Effector CD8-positive, alpha-beta T cell (primary cell): ENCODE data around the gene PROCR.
"Not testable (repeated sequence)": the region's sequence is repeated elsewhere in the genome, so short reads cannot be mapped to it uniquely, and the experiment has no call there.

Source experiments
- DNase-seq: peaks from one replicate; lab custom pipeline; 2025; lab: John Stamatoyannopoulos, UW

PROCR gene

DNA sequence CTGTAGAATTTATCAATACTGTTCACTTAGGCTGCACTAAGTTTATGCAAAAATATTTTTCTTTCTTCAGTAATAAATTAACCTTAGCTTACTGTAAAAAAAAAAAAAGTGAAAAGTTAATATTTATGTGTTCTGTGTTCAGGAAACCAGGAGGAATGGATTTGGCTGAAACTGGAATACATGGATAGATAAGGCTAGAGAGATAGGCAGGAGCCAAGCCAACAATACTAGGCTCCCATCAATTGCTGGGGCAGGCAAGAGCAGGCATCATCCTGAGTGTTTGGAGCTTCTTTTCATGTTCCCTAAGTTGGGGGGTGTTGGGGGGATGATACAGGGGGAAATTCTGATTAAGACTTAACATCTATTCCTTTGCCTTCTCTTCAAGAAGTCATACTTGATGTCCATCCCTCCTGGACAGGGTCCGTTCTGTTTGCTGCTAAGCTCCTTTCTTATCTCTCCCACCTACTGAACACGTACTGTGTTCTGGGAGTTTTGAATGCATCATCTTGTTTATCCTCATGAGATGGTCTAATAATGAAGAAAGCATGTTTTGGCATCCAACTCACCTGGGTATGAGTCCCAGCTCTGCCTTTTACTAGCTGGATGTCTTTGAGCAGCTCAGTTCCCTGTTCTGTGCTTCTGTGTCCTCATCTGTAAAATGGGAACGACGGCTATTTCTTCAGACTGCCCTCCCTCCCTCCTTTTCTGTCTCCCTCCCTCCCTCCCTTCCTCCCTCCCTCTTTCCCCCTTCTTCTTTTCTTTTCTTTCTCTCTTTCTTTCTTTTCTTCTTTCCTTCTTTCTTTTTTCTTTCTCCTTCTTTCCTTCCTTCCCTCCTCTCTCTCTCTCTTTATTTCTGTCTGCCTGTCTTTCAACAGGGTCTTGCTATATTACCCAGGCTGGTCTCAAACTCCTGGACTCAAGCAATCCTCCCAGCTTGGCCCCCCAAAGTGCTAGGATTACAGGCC, 6.4 kb upstream of the PROCR start:
- DNase-seq = no peak

DNA sequence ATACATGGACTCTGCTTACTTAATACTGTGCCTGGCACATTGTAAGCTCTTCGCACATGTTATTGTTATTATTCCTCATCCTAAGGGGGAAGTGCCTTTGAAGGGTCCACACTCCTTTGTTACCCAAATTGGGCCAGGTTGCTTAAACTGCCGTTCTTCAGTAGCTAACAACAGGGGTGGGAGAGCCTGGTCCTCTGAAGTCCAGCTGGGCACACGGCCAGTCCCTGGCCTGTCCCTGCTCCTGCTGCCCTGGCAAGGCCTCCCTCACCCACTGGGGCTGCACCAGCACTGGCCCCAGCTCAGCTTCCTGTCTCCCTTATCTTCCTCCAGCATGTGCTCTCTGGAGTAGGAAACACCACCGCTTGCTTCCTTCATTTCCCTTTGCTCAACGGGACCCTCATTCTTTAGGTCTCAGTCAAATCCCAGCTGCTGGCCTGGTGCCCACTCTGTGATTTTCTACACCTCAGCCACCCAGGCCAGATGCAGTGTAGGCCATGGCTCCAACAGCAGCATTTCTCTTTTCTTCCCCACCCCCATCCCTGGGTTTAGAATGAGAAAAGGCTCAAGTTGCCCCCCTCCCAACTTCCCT, 5.5 kb upstream of the PROCR start:
- no peak for DNase-seq

DNA sequence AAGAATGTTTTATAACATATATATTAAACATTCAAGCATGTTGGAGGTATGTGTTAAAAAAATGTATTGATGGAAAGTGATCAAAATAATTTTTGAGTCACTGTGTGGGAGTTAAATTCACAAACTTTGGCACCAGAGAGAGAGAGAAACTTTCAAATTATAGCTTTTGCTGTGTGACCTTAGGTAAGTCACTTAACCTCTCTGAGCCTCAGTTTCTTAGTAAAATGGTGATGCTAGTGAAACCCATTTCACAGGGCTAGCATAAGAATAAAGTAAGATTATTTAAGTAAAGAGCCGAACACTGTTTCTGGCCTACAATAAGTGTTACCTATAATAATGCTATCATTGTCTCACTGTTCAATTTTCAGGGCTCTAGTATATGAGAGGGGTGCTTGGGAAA, 4.1 kb upstream of the PROCR start:
- DNase-seq = no peak

DNA sequence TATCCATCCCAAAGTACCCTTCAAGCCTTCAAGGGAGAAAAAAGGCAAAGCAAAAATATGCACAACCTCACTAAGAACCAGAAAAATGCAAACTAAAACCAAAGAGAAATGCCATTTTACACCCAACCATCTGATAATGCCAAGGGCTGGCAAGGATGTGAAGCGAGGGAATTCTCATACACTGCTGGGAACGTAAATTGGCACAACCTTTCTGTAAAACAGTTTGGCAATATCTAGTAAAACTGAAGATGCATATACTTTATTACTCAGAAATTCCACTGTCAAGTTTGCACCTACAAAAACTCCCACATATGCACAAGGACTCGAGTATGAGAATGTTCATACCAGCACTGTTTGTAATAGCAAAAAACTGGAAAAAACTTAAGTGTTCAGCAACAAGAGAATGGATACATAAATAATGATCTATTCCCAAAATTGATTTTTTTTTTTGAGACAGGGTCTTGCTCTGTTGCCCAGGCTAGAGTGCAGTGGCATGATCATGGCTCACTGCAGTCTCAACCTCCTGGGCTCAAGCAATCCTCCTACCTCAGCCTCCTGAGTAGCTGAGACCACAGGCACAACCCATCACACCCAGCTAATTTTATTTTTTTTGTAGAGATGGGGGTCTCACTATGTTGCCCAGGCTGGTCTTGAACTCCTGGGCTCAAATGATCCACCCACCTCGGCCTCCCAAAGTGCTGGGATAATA, 3.0 kb upstream of the PROCR start:
- not testable (repeated sequence) for DNase-seq

DNA sequence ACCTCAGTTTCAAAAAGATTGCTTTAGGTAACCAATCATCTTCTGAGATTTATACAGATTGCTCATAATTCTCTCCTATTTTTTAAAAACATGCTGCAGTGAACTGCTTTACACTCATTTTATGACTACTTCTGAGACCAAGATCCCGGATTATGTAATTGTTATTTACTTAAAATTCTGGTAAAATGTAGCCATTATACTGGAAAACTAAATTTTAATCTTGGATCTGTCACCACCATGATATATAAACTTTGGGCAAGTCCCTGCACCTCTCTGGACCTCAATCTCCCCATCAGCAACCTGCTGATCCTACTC, 477 bp upstream of the PROCR start:
- no peak for DNase-seq

DNA sequence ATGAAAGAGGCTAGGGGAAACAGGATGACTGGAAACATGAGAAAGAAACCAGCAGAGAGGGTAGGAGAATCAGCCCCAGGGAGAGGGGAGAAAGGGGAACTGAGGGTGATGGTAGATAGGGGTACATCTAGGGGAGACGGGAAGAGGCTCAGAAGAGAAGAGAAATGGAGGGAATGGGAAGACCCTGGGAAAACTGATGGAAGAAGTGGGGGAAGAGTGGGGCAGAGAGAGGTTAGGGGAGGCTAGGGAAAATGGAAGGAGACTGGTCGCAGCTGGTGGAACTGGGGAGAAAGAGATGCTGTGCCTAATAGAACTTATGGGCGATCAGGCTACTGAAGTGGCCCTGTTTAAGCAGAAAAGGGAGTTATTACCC, 548 bp downstream of the PROCR start:
- DNase-seq = no peak

DNA sequence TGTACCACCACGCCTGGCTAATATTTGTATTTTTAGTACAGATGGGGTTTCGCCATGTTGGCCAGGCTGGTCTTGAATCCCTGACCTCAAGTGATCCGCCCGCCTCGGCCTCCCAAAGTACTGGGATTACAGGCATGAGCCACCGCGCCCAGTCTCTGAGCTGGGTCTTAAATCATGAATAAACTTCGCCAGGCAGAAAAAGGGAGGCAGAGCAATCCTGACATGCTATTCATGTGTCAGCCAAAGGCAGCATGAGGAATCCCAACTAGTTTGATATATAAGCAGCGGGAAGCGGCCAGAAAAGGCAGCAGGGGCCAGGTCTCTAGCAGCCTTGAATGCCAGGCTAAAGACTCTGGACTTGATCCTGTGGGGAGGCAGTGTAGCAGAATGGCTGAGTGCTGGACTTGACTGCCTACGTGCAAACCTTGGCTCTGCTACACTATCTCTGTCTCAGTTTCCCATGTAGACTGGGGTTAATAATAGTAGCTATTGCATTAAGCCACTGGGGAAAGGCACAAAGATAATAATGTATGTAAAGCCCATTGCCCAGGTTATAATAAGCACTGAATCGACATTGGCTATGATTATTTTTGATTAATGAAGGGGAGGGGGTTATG, 1.8 kb downstream of the PROCR start:
- no peak for DNase-seq

DNA sequence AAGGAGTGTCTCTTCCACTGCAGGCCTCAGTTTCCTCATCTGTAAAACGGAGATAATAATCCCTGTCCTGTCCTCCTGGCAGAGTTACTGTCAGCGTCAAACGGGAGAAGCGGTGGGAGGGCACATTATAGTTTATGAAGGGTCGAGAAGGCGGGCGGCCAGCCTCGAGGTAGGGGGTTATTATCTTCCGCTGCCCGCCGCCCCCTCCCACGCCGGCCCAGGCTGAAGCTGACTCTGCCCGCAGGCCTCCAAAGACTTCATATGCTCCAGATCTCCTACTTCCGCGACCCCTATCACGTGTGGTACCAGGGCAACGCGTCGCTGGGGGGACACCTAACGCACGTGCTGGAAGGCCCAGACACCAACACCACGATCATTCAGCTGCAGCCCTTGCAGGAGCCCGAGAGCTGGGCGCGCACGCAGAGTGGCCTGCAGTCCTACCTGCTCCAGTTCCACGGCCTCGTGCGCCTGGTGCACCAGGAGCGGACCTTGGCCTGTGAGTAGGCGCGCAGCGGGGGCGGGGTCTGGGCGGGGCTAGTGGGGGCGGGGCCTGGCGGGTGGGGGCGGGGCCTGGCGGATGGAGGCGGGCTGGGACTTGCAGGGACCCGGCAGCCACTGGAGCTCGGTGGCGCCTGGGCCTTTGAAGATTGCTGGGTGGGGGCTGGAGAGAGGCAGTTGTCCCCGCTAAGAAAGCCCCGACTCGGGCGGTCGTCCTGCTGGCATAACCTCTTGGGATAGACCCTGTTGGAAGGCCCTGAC, 2.8 kb downstream of the PROCR start:
- DNase-seq = no peak

DNA sequence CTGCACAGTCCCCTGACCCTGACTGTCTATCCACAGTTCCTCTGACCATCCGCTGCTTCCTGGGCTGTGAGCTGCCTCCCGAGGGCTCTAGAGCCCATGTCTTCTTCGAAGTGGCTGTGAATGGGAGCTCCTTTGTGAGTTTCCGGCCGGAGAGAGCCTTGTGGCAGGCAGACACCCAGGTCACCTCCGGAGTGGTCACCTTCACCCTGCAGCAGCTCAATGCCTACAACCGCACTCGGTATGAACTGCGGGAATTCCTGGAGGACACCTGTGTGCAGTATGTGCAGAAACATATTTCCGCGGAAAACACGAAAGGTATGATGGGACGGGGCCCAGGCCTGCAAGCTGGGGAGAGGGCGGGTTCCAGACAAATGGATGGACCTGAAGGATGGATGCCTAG, 4.3 kb downstream of the PROCR start:
- DNase-seq = no peak

DNA sequence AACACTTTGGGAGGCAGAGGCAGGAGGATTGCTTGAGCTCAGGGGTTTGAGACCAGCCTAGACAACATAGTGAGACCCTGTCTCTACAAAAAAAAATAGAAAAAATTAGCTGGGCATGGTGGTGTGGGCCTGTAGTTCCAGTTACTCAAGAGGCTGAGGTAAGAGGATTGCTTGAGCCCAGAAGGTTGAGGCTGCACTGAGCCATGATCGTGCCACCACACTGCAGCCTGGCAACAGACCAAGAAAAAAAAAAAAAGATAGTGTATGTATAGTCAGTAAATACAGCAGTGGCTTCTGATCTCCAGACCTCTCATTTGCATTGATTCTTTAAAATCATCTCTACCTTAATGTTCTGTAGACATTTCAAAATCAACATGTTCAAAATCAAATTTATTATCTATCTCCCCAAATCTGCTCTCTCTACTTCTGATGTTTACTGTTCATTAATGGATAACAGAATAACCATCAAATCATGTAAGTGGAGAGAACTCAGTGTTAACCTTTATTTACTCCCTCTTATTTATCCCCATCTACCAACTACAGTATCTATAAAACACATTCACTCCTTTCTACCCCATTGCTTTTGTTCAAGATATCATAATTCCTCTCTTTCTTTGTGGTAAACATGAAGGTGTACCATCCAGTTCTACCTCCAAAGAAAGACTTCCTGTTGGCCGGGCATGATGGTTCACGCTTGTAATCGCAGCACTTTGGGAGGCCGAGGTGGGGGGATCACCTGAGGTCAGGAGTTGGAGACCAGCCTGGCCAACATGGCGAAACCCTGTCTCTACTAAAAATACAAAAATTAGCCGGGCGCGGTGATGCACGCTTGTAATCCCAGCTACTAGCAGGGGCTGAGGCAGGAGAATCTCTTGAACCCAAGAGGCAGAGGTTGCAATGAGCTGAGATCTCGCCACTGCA, 7.7 kb downstream of the PROCR start:
- no peak for DNase-seq

DNA sequence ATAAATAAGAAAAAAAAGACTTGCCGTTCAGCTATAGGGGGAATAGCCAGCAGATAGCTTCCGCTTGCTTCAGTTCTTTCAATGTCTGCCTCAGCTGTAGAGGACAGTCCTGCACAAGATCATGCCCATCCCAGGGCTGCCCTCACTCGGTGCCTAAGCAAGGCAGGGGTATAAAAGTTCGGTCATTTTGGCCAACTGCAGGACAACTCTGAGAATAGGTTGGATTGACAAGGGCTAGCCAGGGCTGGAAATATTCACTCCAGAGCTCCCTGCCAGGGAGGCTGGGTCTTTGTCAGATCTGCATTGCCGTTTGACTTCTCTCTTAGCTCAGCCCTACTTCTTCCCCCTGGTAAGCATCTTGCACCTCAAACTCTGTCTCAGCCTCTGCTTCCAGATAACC, 8.4 kb downstream of the PROCR start:
- no peak for DNase-seq

DNA sequence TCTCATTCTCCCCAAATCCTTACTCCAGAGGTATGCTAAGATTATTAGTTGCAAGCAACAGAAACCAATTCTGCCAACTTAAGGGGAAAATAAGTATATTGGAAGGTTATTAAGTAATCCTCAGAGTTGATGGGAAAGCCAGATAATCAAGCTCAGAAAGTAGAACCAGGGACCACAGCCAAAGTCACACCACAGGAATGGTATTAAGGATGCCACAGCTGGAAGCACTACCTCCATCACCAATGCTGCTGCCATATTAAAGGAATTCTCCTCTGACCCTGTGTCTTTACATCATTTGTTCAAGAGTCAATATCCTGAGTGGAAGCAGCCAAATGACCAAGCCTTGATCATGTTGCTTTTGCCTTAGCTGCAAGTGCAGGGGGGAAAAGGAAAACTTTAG, 9.9 kb downstream of the PROCR start:
- DNase-seq = no peak

DNA sequence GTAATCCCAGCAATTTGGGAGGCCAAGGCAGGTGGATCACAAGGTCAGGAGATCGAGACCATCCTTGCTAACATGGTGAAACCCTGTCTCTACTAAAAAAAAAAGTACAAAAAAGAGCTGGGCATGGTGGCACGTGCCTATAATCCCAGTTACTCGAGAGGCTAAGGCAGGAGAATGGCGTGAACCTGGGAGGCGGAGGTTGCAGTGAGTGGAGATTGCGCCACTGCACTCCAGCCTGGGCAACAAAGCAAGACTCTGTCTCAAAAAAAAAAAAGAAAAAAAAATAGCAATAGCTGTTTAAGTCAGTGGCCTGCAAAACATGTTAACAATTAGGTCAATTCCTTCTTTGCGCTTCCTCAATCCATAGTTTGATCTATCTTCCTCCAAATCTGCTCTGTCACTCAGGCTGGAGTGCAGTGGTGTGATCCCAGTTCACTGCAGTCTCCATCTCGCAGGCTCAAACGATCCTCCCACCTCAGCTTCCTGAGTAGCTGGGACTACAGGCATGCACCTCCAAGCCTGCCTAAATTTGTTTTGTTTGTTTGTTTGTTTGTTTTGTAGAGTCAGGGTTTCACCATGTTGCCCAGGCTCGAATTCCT, 14.9 kb downstream of the PROCR start:
- DNase-seq = not testable (repeated sequence)

DNA sequence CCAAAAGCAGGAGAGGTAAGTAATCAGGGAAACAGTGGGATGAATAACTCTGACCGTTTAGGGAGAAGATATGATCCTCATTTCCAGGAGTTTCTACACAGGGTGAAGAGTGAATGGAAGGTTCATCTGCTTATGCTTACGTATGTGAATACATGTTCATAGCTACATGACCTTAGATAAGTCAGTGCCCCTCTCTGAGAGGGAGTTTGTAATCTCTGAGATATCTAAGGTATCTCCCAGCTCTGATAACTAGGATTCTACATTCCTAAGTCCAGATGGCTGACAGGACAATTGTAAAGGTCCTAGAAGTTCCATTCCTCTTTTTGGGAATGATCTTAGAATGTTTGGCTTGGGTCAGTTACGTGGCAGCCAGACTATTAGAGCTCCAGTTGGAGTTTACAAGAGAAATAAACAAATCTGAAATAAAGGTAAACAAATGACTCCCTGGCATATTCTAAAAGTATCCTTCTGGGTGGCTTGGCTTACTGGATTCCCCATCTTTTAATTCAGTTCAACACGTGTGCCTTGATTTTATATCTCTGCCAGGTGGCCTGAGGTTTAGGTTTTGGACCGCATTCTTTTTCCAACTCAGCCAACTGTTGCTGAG, 15.8 kb downstream of the PROCR start:
- DNase-seq = no peak

DNA sequence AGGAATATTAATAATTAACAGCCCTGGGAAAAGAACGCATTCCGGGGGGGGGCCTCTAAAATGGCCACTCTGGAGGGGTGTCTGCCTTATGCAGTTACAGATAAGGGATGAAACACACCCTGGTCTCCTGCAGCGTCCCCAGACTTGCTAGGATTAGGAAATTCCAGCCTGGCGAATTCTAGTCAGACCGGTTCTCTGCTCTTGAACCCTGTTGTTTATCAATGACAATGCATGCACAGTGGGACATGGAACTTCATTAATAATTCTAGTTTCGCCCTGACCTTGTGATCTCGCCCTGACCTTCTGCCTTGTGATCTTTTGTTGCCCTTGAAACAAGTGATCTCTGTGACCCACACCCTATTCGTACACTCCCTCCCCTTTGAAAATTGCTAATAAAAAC, 17.4 kb downstream of the PROCR start:
- DNase-seq = not testable (repeated sequence)

DNA sequence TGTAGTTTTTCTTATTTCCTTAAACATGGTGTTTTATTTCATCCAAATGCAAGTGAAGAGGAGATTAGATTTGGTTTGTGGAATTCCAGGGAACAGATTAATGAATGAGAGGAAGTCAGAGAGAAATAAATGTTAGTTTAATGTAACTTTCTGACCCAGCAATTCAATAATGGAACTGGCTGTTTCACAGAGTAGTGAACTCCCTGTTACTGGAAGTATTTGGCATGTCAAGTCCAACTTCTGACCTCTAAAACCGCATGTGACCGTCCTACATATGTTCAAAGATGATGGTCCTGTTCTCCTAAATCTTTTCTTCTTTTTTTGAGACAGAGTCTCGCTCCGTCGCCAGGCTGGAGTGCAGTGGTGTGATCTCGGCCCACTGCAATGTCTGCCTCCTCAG, 18.7 kb downstream of the PROCR start:
- no peak for DNase-seq

DNA sequence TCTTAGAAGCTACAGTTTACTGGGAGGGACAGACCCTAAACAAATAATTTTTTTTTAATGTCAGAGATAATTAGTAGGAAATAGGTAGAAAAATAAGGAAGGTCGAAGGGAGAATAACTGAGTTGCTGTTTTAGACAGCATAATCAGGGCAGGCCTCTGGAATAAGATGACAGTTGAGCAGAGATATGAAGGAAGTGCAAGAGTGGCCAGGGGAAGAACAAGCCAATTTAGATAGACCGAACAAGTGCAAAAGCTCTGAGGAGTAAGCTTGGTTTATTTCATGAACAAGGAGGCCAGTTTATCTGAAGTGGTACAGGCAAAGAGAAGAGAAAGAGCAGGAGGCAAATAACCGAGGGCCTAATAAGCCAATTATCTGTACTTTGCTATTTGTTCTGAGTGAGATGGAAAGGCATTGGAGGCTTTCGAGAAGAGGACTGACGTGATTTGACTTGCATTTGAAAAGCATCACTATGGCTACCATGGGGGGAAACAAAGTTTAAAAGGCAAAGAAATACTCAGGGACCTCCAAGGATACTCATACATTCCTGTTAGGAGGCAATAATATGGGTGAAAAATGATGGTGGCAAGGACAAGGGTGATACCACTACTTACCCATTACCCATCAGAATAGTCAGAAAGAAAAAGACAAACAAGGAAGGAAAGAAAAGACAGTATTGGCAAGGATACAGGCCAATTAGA, 19.7 kb downstream of the PROCR start:
- DNase-seq = no peak

DNA sequence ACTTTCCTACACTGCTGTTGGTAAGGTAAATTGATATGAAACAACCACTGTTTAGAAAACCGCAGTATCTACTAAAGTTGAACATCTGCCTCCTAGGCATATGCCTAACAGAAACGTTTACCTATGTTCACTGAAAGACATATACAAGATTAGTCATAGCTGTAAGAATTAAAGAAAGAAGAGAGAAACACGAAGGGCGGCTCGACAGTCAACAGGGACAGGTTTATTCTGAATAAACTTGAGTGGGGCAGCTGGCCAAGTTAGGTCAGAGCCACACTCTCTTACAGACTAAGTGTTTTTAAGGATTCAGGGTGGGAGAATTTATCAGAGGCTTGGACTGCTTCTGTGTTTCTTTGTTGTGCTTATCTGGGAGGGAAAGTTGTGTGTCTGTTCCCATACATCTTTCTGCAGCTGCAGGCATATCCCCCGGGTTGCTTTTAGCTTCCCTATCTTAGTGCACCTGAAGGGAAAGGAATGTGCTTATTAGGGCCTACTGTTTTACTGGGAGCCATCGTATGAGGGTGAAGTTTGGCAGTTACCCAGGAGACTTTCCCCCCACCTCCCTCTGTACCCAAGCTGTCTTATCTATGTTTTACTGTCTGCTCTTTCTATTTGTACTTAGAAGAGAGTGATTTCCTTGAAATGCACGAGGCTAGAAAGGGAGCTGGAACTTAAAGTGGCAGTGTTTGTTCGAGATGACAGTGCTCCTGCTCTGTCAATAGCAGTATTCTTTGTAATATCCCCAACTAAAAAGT, 20.4 kb downstream of the PROCR start:
- no peak for DNase-seq
